ENCODE data around the gene AIFM3.

DNA sequence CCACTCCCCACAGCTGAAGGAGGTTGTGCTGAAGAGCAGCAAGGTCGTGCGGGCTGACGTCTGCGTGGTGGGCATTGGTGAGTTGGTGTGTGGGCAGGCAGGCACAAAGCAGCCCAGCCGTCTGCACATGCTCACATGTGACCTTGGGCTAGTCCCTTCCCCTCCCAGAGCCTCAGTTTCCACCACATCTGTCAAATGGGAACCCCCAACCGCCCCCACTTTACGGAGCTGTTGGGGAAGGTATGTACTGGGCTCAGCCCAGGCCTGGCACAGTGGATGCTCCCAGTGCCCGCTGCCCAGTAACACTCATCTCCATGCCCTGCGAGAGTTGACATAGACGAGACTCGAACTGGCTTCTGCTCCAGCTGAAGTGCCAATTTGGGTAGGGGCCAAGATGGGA is 10.0 kb downstream of the AIFM3 start:
- no peak for TF ChIP-seq CTCF (conservative IDR thresholded peaks at IDR 0.05 in 1 of 2, IDR thresholded peaks at IDR 0.05 in 1 of 2; ENCODE audit: extremely low read depth in 1 of 2, insufficient read depth in 1 of 2, low read depth in 1 of 2, low read length in 2 of 2)
- TF ChIP-seq EZH2 (IDR thresholded peaks at IDR 0.05; ENCODE audit: borderline replicate concordance, low read length) = no peak

Data from mammary epithelial cell (primary cell).